H1 (cell line): ENCODE results near the gene IFNE. TPM values are rescaled to one million over a fixed set of nuclear protein-coding genes. Genes with fewer than 3 reads are reported as not detected.

ENCODE experiments used
- ATF2 ChIP-seq: IDR thresholded peaks from 2 replicates; pipeline ENCODE4 v1.6.1; 2012; ENCODE audit warnings: low read length, inconsistent platforms
- JUND ChIP-seq: IDR thresholded peaks from 2 replicates; pipeline ENCODE4 v1.6.1; 2011; ENCODE audit warnings: mild to moderate bottlenecking, improper control_type of control experiment, low read length
- KDM4A ChIP-seq: IDR thresholded peaks from one replicate; pipeline ENCODE4 v1.7.1; 2012; ENCODE audit warnings: low read depth, mild to moderate bottlenecking, moderate library complexity, low read length, inconsistent platforms; ENCODE audit not compliant: severe bottlenecking
- NRF1 ChIP-seq: IDR thresholded peaks from 2 replicates; pipeline ENCODE4 v1.6.1; 2011; ENCODE audit warnings: mild to moderate bottlenecking, low read depth, low read length, improper control_type of control experiment
- SP4 ChIP-seq: IDR thresholded peaks from 2 replicates; pipeline ENCODE4 v1.6.1; 2012; ENCODE audit warnings: low read length, inconsistent platforms
- SUZ12 ChIP-seq: fragments of 200-600 bp; sonication (generic); IDR thresholded peaks from 2 replicates; pipeline ENCODE4 v1.6.1; 2012; ENCODE audit warnings: mild to moderate bottlenecking, inconsistent platforms, low read length, moderate library complexity, mixed read lengths
- polyA plus RNA-seq, 7 experiments: library from polyadenylated mRNA; depleted of rRNA in 3 of 7; stranded (reverse) in 5 of 7; unstranded in 2 of 7; fragments of >200 nt in 5 of 7; fragments of 200-250 nt in 2 of 7; gene quantifications; 1 replicate in 5 of 7; 2 replicates in 1 of 7; 4 replicates in 1 of 7; pipeline versions ENCODE4 v1.2.1 to v1.2.3, GENCODE V29; 2011 to 2013; ENCODE audit warnings: missing spikeins in 2 of 7, mixed read lengths in 2 of 7
- total RNA-seq: library from RNA; stranded (reverse); fragmentation: NEBNext Ultra II Directional; extraction: Animal tissue kit (Norgen Biotek cat#: 25700); gene quantifications from 2 replicates; pipeline ENCODE4 v1.2.1, GENCODE V29; 2021

IFNE gene
- total and polyA plus RNA-seq, 2 of the 8 experiments (the other 6 are each of a cell fraction or from before 2014, with no cell fraction given) = 0.08 TPM; not detected in 1

GRCh38 chr9:21461377-21461776, 20.7 kb downstream of the IFNE start (continued):
- no peak for TF ChIP-seq ATF2
- TF ChIP-seq SUZ12 = no peak
- no peak for TF ChIP-seq NRF1
- no peak for TF ChIP-seq KDM4A
- no peak for TF ChIP-seq JUND
- TF ChIP-seq SP4 = no peak
